LNCAP (cell line): ENCODE data around the gene TLNRD1.

Experiments
- CTCF ChIP-seq: fragments of 450-650 bp; IDR thresholded peaks from 2 replicates; pipeline ENCODE4 v1.5.1; 2017; ENCODE audit warnings: mild to moderate bottlenecking

TLNRD1 gene

GRCh38 chr15:81037952-81038743 lies 37.4 kb downstream of the TLNRD1 start:
- no peak for TF ChIP-seq CTCF

GRCh38 chr15:81038975-81039607 lies 38.4 kb downstream of the TLNRD1 start:
- TF ChIP-seq CTCF = no peak

DNA sequence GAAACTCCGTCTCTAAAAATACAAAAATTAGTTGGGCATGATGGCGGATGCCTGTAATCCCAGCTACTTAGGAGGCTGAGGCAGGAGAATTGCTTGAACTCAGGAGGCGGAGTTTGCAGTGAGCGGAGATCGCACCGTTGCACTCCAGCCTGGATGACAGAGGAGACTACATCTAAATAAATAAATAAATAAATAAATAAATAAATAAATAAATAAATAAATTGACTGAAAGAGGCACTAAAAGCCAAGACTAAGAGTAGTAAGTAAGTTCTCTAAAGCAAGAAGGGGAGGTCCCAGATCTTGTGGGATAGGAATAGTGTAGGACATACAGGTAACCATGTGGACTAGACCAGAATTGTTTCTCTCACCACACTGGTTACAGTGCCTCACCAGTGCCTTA lies 40.0 kb downstream of the TLNRD1 start:
- TF ChIP-seq CTCF = no peak

GRCh38 chr15:81043281-81043934 lies 42.7 kb downstream of the TLNRD1 start:
- no peak for TF ChIP-seq CTCF

GRCh38 chr15:81043935-81044575 lies 43.3 kb downstream of the TLNRD1 start:
- TF ChIP-seq CTCF = no peak

DNA sequence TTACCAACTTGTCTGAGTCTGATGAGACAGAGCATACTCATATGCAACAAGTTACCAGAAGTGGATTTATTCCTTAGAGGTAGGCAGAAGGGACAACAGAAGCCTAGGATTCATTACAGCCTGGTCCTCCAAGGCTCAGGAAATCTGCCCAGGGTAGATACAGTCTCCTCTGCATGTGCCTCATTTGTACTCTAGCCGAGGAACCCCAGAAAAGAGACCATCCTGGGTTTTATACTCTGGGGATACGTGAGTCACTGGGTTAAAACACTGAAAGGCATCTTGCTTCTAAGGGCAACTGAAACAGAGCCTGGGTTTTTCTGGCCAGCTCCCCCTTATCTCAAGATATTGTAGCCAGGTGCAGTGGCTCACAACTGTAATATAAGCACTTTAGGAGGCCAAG lies 45.6 kb downstream of the TLNRD1 start:
- TF ChIP-seq CTCF = no peak

DNA sequence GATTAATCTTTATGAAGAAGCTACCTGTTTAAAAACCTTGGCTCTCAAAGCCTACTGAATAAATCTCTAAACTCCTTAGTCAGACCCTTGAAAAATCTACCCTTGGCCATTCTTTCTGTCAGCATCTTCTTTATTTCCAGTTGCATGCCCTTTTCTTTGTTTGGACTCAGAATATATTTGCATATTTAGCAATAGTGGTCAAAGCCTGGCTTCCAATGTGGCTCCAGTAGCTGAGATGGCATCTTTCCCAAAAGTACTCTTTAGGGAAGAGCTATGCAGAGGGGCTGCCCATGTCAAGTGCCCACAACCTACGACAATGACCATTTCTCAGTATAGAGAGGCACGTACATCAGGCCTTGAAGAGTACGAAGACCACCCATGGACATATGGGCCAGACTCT lies 47.2 kb downstream of the TLNRD1 start:
- no peak for TF ChIP-seq CTCF
